ENCODE data around the gene MYO1D.
"Not testable (repeated sequence)": the region's sequence is repeated elsewhere in the genome, so short reads cannot be mapped to it uniquely, and the experiment has no call there.

Gene MYO1D

DNA sequence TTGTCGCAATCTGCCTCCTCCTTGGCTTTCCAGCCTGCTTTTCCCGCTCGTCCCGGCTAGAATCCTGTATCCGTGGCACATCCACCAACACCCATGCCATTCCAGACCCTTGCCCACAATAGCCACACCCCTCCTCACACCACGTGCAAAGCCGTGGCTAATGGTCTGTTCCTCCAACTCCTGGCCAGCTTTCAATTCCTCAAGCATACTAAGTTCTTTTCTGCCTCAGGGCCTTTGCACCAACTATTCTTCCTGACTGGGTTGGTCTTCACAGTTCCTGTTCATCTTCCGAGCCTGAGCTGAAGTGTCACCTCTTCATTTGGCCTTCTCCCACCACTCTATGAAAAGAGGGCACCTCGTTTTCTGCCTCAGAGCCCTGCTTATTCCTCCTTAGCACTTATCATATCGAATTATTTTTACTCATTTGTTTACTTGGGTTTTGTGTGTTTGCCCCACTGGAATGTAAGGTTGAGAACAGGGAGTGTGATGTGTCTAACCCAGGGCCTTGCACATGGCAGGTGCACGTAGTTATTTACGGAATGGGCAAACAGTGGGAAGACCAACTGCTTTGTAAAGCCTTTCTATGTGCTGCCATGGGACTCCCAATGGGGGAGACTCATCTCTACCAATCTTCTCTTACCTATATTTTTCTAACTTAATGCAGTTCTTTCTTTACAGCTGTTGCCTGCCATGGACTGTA is 321.2 kb downstream of the MYO1D start:
- Mint-ChIP-seq H3K36me3 (no peaks in the 10 kb centered on the region), H3K4me1 (peaks cover 56% of the 10 kb centered on the region), H3K27ac (peak overlapping the region; percentile 10), H3K9me3 (no peaks in the 10 kb centered on the region), H3K4me3 (no peak overlapping the region)
- ATAC-seq (no peak), DNase-seq (ENCODE audit: low spot score in 2 of 2) (no peak)

DNA sequence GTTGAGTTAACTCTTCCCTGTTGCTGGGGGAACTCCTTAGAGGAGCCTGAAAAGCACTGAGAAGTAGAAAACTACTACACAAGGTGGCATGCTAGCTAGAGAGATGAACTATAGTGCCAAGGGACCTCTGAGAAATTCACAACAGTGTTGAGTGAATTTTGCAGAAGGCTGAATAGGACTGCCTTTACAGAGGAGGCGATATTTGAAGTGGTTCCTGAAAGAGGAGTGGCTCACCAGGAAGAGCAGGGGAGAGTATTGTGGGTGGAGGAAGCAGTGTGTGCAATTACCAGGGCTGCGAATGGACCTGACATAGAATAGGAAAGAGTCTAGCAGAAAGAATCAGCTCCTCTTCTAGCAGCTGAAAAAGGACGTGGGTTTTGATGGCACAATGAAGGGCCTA is 323.8 kb downstream of the MYO1D start:
- no peak overlapping the region for H3K4me3 Mint-ChIP-seq

DNA sequence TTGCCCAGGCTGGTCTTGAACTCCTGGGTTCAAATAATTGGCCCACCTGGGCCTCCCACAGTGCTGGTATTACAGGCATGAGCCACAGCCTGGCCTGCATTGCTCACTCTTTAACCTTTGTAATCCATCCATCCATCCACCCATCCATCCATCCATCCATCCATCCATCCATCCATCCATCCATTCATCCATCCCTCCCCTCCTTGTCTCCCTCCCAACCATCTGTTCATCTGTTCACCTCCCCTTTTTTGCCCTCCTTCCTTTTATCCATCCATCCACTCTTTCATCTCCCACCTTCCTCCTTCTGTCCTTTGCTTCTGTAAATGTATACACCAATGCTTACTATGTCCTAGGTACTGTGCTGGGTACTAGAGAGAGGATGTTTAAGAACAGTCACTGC is 324.6 kb downstream of the MYO1D start:
- H3K36me3 Mint-ChIP-seq, result no peaks in the 10 kb centered on the region
- DNase-seq (ENCODE audit: low spot score in 2 of 2) (no peak), ATAC-seq (no peak)
- peak overlapping the region; percentile 17 for H3K27ac Mint-ChIP-seq
- H3K4me1 Mint-ChIP-seq, result peaks cover 47% of the 10 kb centered on the region
- no peak overlapping the region for H3K4me3 Mint-ChIP-seq
- no peaks in the 10 kb centered on the region for H3K9me3 Mint-ChIP-seq

More for the DNA sequence above, 323.8 kb downstream of the MYO1D start:
- no peak overlapping the region for H3K27ac Mint-ChIP-seq
- H3K9me3 Mint-ChIP-seq, result no peaks in the 10 kb centered on the region
- ATAC-seq (no peak), DNase-seq (ENCODE audit: low spot score in 2 of 2) (no peak)
- H3K4me1 Mint-ChIP-seq, result peaks cover 50% of the 10 kb centered on the region
- no peaks in the 10 kb centered on the region for H3K36me3 Mint-ChIP-seq

DNA sequence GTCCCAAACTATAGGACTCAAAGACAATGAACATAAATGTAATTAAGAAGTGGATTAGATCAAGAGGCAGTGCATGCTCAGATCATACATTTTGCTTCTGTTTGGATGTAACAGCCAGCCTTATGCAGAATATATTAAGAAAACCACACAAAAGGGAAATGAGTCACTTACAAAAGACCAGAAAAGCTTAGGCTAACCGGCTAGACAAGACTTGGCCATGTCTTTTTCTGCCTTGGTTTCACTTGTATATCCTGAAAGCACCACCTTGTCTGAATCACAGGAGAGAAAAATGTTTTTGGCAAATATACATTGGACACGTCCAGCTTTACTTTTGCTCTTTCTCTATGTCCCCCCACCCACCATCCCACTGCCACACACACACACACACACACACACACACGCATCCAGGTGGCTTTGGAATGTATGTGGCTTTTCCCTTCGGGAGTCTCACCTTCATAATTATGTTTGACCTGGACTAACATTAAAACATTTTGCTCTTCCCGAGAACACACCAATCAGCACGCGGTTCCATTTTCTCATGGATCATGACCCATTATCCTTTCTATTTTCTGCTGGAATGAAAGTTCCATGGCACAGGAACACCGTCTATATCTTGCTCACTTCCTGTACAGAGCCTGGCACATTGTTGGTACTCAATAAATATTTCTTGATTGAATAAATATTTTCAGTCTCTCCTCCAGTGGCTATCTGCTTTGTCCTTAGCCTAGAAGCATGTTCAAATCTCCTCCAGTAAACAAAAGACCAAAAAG is 325.6 kb downstream of the MYO1D start:
- peak overlapping the region; percentile 2 for H3K4me3 Mint-ChIP-seq
- peak; percentile 99 for ATAC-seq
- peak overlapping the region; percentile 17 for H3K27ac Mint-ChIP-seq
- peaks cover 47% of the 10 kb centered on the region for H3K4me1 Mint-ChIP-seq
- no peak for DNase-seq (ENCODE audit: low spot score in 2 of 2)
- H3K9me3 Mint-ChIP-seq, result no peaks in the 10 kb centered on the region
- no peaks in the 10 kb centered on the region for H3K36me3 Mint-ChIP-seq

DNA sequence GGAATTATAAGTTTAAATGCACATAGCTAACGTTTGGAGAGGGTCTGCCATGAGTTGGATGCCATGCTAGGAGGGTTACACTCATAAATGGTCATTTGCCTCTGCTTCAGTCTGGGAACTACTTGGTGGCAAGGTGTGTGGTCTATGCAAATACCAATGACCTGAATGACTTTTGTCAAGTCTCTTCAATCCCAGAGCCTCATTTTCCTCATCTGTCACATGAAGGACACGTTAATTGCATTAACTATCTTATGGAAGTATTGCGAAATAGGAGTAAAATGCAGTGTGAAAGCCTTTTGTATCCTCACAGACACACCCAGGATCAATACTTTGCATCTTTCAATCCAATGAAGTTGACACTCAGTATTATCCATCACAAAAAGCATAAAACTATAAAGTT is 327.4 kb downstream of the MYO1D start:
- Mint-ChIP-seq H3K36me3 (no peaks in the 10 kb centered on the region), H3K4me1 (peaks cover 41% of the 10 kb centered on the region), H3K9me3 (no peaks in the 10 kb centered on the region), H3K27ac (no peak overlapping the region), H3K4me3 (no peak overlapping the region)
- DNase-seq (ENCODE audit: low spot score in 2 of 2) (no peak), ATAC-seq (no peak)

DNA sequence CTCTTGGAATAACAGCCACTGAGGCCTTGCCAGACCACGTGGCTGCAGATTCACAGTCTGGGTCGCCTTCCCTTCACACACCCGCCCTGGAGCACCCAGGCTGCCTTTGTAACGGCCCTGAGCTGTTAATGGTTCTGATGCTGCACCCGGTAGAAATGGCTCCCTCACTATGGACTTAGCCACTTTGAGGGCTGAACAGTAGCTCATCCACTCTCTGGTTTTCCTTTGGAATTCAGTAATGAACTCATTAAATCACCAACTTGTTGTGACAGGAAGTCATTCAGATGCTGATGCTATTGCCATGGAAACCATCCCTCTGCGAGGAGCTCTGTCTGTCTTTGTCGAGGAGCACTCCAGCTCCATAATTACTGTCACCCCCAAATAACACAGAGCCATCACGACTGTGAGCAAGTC is 330.9 kb downstream of the MYO1D start:
- DNase-seq (ENCODE audit: low spot score in 2 of 2) (no peak), ATAC-seq (no peak)
- no peak overlapping the region for H3K4me3 Mint-ChIP-seq
- H3K27ac Mint-ChIP-seq, result no peak overlapping the region
- no peaks in the 10 kb centered on the region for H3K9me3 Mint-ChIP-seq
- peaks cover 11% of the 10 kb centered on the region for H3K4me1 Mint-ChIP-seq
- H3K36me3 Mint-ChIP-seq, result no peaks in the 10 kb centered on the region

DNA sequence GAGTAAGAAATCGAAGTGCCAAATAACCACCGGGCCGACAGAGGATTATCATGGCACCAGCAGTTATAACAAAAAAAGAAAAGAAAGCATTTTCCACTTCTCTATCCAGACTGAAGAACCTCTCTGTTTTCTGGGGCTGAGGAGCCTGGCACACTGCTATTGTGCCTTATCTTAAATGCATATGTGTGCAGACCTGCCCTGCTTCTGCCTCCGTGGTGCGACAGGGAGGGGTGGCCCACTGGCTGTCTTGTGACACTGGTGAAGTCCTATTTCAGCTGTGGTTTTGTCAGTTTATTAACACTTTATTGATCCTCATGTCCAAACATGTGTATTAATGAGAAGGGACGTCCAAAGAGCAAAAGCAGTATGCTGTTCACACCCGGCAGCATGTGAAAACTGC is 334.7 kb downstream of the MYO1D start:
- H3K27ac Mint-ChIP-seq, result no peak overlapping the region
- ATAC-seq (no peak), DNase-seq (ENCODE audit: low spot score in 2 of 2) (no peak)
- no peak overlapping the region for H3K4me3 Mint-ChIP-seq
- H3K9me3 Mint-ChIP-seq, result no peaks in the 10 kb centered on the region
- H3K36me3 Mint-ChIP-seq, result no peaks in the 10 kb centered on the region
- peaks cover 5% of the 10 kb centered on the region for H3K4me1 Mint-ChIP-seq

DNA sequence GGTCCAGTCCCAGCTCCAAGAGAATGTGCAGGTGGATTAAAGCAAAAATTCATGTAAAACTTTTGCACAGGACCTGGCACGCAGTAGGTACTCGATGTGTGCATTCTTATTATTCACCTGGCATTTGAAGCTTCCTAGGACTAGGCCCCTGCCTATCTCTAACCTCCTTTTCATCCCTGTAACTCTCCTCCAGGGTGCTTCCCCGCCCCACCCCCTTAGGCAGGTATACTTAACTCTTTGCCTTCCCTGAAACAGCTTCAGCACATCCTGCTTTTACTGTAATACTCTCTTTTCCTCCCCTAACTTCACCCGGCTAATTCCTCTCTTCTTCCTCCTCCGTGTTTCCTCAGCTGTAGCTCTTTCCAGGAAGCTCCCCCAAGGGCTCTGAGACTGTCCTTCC is 335.3 kb downstream of the MYO1D start:
- H3K4me3 Mint-ChIP-seq, result no peak overlapping the region
- no peak for ATAC-seq
- peaks cover 5% of the 10 kb centered on the region for H3K4me1 Mint-ChIP-seq
- no peaks in the 10 kb centered on the region for H3K9me3 Mint-ChIP-seq
- H3K36me3 Mint-ChIP-seq, result no peaks in the 10 kb centered on the region
- H3K27ac Mint-ChIP-seq, result no peak overlapping the region
- DNase-seq (ENCODE audit: low spot score in 2 of 2), result no peak

DNA sequence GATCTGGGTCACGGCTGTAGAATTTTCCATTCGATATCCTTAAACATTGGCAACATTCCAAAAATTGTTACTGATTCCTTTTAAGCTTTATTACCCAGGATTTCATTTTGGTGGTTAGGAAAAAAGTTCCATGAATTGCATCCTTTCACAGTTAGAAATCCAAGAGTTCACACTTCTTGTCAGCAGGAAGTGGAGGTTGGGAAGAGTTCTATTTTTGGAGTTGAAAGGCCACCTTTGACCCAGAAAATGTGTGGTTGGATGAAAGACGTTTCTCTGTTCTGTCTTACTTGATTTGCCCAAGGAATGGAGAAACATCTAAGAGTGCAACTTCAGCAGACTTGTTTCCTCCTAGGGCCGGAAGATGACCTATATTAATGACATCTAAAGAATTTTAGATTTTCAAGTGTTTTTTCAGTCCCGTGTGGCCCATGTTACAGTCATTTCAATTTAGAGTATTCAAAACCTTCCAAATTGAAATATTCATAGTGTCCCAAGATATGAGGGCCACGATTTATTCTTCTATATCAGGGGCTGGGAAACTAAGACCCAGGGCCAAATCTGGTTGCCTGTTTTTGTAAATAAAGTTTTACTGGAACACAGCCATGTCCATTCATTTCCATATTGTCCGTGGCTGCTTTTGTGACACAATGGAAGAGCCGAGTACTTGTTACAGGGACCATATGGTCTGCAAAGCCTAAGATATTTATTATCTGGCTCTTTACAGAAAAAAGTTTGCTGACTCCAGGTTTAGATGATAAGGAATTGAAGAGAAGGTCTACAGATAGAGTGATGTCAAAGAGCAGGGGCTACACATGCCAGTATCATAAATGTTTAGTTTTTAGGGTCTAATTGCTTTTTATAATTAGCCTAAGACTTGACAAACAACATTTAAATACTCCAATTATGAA is 339.9 kb downstream of the MYO1D start:
- no peak overlapping the region for H3K4me3 Mint-ChIP-seq
- H3K36me3 Mint-ChIP-seq, result no peaks in the 10 kb centered on the region
- no peaks in the 10 kb centered on the region for H3K9me3 Mint-ChIP-seq

DNA sequence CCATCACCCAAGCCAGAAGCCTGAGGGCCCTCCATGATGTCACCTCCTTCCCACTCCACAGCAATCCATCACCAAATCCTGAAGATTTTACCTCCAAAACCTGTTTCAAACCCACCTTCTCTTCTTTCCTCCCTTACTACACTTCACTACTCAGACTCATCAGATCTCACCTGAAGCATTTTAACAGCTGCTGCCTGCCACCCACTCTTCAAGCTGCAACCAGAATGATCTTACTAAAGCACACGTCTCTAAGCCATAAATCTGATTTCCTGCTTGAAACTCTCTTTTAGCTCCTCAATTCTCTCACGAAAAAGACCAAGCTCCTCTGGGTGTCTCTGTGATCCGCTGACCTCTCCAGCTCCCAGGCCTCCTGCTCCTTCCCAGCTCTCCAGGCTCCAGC is 343.6 kb downstream of the MYO1D start:
- no peak overlapping the region for H3K27ac Mint-ChIP-seq
- ATAC-seq, result no peak
- no peaks in the 10 kb centered on the region for H3K9me3 Mint-ChIP-seq
- H3K4me3 Mint-ChIP-seq, result no peak overlapping the region
- DNase-seq (ENCODE audit: low spot score in 2 of 2), result no peak
- no peaks in the 10 kb centered on the region for H3K36me3 Mint-ChIP-seq
- H3K4me1 Mint-ChIP-seq, result peaks cover 22% of the 10 kb centered on the region

More for the DNA sequence above, 339.9 kb downstream of the MYO1D start:
- Mint-ChIP-seq H3K27ac (no peak overlapping the region), H3K4me1 (peaks cover 8% of the 10 kb centered on the region)
- no peak for ATAC-seq
- no peak for DNase-seq (ENCODE audit: low spot score in 2 of 2)

DNA sequence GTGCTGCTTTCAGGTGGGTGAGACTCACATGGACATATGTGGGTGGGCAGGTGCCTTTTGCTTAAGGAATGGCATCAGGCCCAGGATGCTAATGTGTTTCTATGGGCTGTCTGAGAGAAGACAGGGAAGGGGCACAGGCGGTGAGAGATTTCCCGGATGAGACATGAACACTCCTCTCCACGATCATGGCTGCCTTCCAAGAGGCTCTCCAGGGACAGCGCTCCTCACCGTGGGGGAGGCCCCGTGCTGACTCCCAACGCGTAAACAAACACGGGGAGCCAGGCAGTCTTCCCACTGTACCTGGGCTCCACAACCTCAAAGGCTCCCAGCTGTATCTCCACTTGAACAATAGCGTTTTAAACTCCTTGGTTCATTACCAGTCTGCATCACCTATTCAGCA is 347.3 kb downstream of the MYO1D start:
- Mint-ChIP-seq H3K27ac (no peak overlapping the region), H3K9me3 (no peaks in the 10 kb centered on the region), H3K4me1 (peaks cover 27% of the 10 kb centered on the region), H3K36me3 (no peaks in the 10 kb centered on the region), H3K4me3 (no peak overlapping the region)
- ATAC-seq, result no peak
- DNase-seq (ENCODE audit: low spot score in 2 of 2), result no peak

DNA sequence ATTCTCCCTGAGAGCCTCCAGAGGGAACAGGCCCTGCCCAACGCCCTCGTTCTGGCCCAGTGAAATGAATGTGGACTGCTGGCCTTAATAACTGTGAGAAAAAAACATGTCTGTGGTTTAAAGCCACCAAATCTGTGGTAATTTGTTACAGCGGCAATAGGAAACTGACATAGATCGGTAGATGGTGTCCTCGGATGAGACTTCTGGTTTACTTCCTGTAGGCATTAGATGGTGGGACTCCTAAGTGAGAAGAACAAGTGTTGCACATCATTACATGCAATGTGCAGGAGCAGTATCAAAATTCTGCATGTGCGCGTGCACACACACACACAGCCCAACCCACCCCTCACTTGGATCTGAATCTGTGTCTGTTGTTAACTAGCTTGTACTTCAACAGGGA is 348.1 kb downstream of the MYO1D start:
- ATAC-seq (no peak), DNase-seq (ENCODE audit: low spot score in 2 of 2) (no peak)
- Mint-ChIP-seq H3K27ac (peak overlapping the region; percentile 54), H3K36me3 (peaks cover 5% of the 10 kb centered on the region), H3K4me1 (peaks cover 32% of the 10 kb centered on the region), H3K9me3 (no peaks in the 10 kb centered on the region), H3K4me3 (peak overlapping the region; percentile 22)

DNA sequence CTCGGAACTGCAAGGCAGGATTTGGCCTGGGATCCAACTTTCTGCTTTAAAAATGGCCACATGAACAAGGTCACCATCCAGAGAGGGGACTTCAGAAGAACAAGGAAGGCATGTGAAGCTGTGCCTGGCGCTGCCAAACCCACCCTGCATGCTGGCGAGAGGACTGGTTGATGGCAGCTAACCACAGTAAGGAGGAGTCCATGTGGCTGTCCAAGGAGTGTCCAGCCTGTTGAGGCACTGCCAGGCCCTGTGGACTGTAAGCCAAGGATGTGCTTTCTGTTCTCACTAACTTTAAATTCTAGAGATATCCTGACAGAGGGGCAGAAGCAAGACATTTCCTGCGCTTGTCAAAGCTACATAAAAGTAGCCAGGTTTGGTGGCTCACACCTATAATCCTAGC is 349.8 kb downstream of the MYO1D start:
- Mint-ChIP-seq H3K4me1 (peaks cover 37% of the 10 kb centered on the region), H3K27ac (no peak overlapping the region), H3K9me3 (no peaks in the 10 kb centered on the region), H3K4me3 (no peak overlapping the region), H3K36me3 (peaks cover 14% of the 10 kb centered on the region)
- DNase-seq (ENCODE audit: low spot score in 2 of 2) (no peak), ATAC-seq (no peak)

DNA sequence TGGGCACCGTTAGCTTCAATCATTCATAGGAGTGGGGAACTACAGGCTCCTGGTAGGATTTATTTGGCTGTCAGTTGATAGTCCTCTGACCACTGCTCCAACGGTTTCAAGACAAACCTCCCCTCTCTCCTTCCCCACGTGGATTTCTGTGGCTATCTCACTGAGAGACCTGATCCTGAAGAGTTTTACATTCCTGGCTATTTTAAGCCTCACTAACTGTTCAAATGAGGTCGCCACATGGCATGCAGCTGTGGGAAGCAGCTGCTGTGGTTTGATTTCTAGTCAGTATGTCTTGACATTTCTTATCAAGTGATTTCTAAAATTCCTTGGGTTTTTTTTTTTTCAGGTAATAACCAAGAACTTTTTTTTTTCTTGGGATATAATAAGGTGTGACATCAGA is 351.8 kb downstream of the MYO1D start:
- peaks cover 52% of the 10 kb centered on the region for H3K4me1 Mint-ChIP-seq

DNA sequence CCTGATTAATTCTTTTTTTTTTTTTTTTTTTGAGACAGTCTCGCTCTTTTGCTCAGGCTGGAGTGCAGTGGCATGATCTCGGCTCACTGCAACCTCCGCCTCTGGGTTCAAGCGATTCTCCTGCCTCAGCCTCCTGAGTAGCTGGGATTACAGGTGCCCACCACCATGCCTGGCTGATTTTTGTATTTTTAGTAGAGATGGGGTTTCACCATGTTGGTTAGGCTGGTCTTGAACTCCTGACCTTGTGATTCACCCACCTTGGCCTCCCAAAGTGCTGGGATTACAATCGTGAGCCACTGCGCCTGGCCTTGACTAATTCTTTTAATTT is 352.4 kb downstream of the MYO1D start:
- peak overlapping the region; percentile 80 for H3K27ac Mint-ChIP-seq
- not testable (repeated sequence) for DNase-seq (ENCODE audit: low spot score in 2 of 2); ATAC-seq; H3K9me3 Mint-ChIP-seq
- peaks cover 14% of the 10 kb centered on the region for H3K36me3 Mint-ChIP-seq
- peak overlapping the region; percentile 54 for H3K4me3 Mint-ChIP-seq
- H3K4me1 Mint-ChIP-seq, result peaks cover 55% of the 10 kb centered on the region

More for the DNA sequence above, 351.8 kb downstream of the MYO1D start:
- no peaks in the 10 kb centered on the region for H3K9me3 Mint-ChIP-seq
- no peak for DNase-seq (ENCODE audit: low spot score in 2 of 2)
- H3K27ac Mint-ChIP-seq, result no peak overlapping the region
- no peak overlapping the region for H3K4me3 Mint-ChIP-seq
- no peak for ATAC-seq
- H3K36me3 Mint-ChIP-seq, result peaks cover 14% of the 10 kb centered on the region

Measured in stimulated activated effector memory CD8-positive, alpha-beta T cell treated with anti-CD3 and anti-CD28 coated beads, Interleukin-12 subunit alpha, Interleukin-12 subunit beta, amount 100 ng/mL, for 72 hours (primary cell).